DMS 273 treated with DMSO at 0.1 percent for 48 hours (cell line): ENCODE data around the gene KCNQ1.

Experiments used
- DNase-seq: peaks from one replicate; lab custom pipeline; 2025; lab: John Stamatoyannopoulos, UW

KCNQ1 gene

GRCh38 chr11:2554338-2555207 is 109.8 kb downstream of the KCNQ1 start:
- no peak for DNase-seq

- no peak for DNase-seq
Observed at GRCh38 chr11:2555336-2555735, 110.5 kb downstream of the KCNQ1 start.

GRCh38 chr11:2555891-2556290 is 111.1 kb downstream of the KCNQ1 start:
- no peak for DNase-seq

- no peak for DNase-seq
Observed at GRCh38 chr11:2557381-2557780, 112.6 kb downstream of the KCNQ1 start.

GRCh38 chr11:2558397-2558796 is 113.6 kb downstream of the KCNQ1 start:
- no peak for DNase-seq

- no peak for DNase-seq
Observed at GRCh38 chr11:2558861-2559526, 114.2 kb downstream of the KCNQ1 start.

- DNase-seq: no peak
Observed at GRCh38 chr11:2559527-2560311, 114.9 kb downstream of the KCNQ1 start.

- no peak for DNase-seq
Observed at GRCh38 chr11:2561696-2562581, 117.1 kb downstream of the KCNQ1 start.

GRCh38 chr11:2562890-2563212 is 118.0 kb downstream of the KCNQ1 start:
- no peak for DNase-seq

- DNase-seq: no peak
Observed at GRCh38 chr11:2563213-2564007, 118.6 kb downstream of the KCNQ1 start.

GRCh38 chr11:2564008-2564530 is 119.3 kb downstream of the KCNQ1 start:
- DNase-seq: no peak

- no peak for DNase-seq
Observed at GRCh38 chr11:2564588-2565425, 120.0 kb downstream of the KCNQ1 start.

- DNase-seq: no peak
Observed at GRCh38 chr11:2565447-2566222, 120.8 kb downstream of the KCNQ1 start.

GRCh38 chr11:2566223-2567025 is 121.6 kb downstream of the KCNQ1 start:
- DNase-seq: no peak

- DNase-seq: no peak
Observed at GRCh38 chr11:2567026-2567671, 122.3 kb downstream of the KCNQ1 start.

- DNase-seq: no peak
Observed at GRCh38 chr11:2569321-2569721, 124.5 kb downstream of the KCNQ1 start.

GRCh38 chr11:2569731-2570210 is 125.0 kb downstream of the KCNQ1 start:
- no peak for DNase-seq
